Activated naive CD4-positive, alpha-beta T cell treated with anti-CD3 and anti-CD28 coated beads, Interleukin-2, amount 50 U/mL, for 72 hours (primary cell): ENCODE results near the gene COL11A1. TPM values are rescaled to one million over a fixed set of nuclear protein-coding genes. Genes with fewer than 3 reads are reported as not detected.
A peak's percentile ranks its signal among the peaks of the same experiment; 100 is the strongest.
"Not testable (repeated sequence)": the region's sequence is repeated elsewhere in the genome, so short reads cannot be mapped to it uniquely, and the experiment has no call there.

Source experiments
- ATAC-seq, 2 donors: fragments of 150-1000 bp; cut with Tn5 transposase; 2 replicates each; pipeline ENCODE4 v1.10.0; 2021; ENCODE audit warnings: mild to moderate bottlenecking in 2 of 2, moderate library complexity in 2 of 2
- DNase-seq, 2 donors: peaks; one replicate each; pipeline ENCODE4 v3.0.0; 2021 to 2022; ENCODE audit warnings: low spot score in 2 of 2
- H3K27ac Mint-ChIP-seq, 2 donors: one replicate each; pipeline ENCODE4 v1.8.0; 2022; ENCODE audit warnings: mild to moderate bottlenecking in 2 of 2, mixed read lengths in 2 of 2
- H3K36me3 Mint-ChIP-seq, 2 donors: one replicate each; pipeline ENCODE4 v1.8.0; 2022; ENCODE audit warnings: mixed read lengths in 2 of 2
- H3K9me3 Mint-ChIP-seq, 2 donors: one replicate each; pipeline ENCODE4 v1.8.0; 2022; ENCODE audit warnings: mixed read lengths in 2 of 2
- total RNA-seq, 2 donors: library from RNA; stranded (reverse); gene quantifications; one replicate each; pipeline ENCODE4 v1.2.3, GENCODE V29; 2022

COL11A1 gene
- total RNA-seq, 2 donors from 2014 or later, result not detected

DNA sequence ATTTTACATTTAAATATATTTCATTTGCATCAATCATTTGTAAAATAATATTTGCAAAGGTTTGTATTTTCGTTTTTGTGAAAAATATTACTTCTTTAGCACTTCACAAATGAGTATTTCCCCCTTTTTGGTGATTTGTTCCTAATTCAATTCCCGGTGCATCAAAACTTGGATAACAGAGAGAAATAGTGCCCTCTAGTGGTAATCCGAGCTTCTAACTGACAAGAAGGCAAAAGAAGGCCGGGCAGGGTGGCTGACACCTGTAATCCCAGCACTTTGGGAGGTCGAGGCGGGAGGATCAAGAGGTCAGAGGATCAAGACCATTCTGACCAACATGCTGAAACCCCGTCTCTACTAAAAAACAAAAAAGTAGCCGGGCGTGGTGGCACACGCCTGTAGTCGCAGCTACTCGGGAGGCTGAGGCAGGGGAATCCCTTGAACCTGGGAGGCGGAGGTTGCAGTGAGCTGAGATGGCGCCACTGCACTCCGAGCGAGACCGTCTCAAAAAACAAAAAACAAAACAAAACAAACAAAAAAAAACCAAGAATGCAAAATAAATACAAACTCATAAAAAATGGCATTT lies 137.7 kb downstream of the COL11A1 start:
- no peak overlapping the region for H3K27ac Mint-ChIP-seq
- ATAC-seq (no peak), DNase-seq (peak in 1 of 2 donors; percentile 17)
- H3K36me3 Mint-ChIP-seq, result no peaks in the 10 kb centered on the region
- H3K9me3 Mint-ChIP-seq, result no peaks in the 10 kb centered on the region

DNA sequence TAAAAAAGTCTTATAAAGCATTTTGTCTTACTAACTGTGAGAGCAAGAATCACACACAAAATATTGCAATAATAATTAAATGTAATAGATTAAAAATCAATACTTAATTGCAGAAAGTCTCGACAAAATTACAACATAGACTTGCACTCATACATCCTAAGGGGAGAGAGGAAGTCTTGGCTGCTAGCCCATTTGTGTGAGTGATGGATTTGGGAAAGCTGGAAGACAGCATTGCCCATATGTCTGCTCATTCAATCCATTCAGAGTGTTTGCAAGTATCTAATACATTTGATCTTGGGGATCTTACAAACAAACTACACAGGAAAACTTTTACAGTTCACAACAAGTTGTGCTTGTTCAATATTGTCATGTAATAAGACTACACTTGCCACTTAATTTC lies 140.5 kb downstream of the COL11A1 start:
- H3K9me3 Mint-ChIP-seq, result no peaks in the 10 kb centered on the region
- no peaks in the 10 kb centered on the region for H3K36me3 Mint-ChIP-seq
- H3K27ac Mint-ChIP-seq, result no peak overlapping the region
- DNase-seq, result no peak
- no peak for ATAC-seq

DNA sequence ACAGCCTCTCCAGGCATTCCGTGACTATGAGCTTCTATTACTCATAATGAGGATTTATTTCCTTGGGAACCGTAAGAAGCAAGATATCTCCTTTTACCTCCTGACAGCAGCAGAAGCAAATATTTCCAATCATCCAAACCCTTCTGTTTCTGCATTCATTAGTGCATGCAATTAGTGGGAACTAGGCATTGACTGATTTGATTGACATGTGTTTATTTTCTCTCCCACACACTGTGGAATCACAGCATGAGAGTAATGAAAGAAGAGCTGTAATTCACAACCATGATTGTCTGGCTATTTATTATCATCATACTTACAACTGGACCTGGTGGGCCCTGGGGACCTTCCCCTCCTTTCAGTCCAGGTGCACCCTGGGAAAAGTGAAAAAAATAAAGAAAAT lies 146.8 kb downstream of the COL11A1 start:
- H3K36me3 Mint-ChIP-seq, result no peaks in the 10 kb centered on the region
- no peak for ATAC-seq

DNA sequence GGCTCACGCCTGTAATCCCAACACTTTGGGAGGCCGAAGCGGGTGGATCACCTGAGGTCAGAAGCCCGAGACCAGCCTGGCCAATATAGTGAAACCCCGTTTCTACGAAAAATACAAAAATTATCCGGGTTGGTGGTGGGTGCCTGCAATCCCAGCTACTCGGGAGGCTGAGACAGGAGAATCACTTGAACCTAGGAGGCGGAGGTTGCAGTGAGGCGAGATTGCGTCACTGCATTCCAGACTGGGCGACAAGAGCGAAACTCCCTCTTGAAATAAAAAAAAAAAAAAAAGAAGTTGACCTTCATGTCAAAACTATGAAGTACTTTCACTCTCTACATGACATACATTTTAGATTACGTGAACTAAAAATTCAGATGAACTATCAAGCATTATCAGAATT lies 153.7 kb downstream of the COL11A1 start:
- no peak for ATAC-seq
- no peak overlapping the region for H3K27ac Mint-ChIP-seq
- no peak for DNase-seq
- H3K9me3 Mint-ChIP-seq, result peaks cover 0 to 7% of the 10 kb centered on the region in 2 donors
- H3K36me3 Mint-ChIP-seq, result no peaks in the 10 kb centered on the region

More for the DNA sequence above, 146.8 kb downstream of the COL11A1 start:
- DNase-seq, result no peak
- Mint-ChIP-seq H3K9me3 (peaks cover 0 to 4% of the 10 kb centered on the region in 2 donors), H3K27ac (no peak overlapping the region)

DNA sequence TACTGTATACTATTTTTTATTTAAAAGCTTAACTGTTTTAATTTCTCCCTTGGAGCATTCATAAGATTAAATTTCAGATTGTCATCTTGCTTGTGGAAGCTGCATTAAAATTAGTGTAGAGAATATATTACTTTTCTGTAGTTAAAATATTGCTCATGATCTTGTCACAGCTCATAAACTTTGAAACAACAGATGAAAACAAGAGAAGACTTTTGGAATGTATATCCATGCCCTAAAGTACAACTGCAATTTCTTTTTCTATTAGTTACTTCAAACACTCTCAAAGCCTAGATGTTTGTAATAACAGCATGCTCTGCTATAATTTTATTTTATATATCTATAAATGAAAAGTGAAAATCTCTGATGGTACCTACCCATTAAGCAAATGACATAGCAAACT lies 155.9 kb downstream of the COL11A1 start:
- no peaks in the 10 kb centered on the region for H3K36me3 Mint-ChIP-seq
- no peak for ATAC-seq
- H3K9me3 Mint-ChIP-seq, result peaks cover 0 to 3% of the 10 kb centered on the region in 2 donors
- DNase-seq, result no peak
- no peak overlapping the region for H3K27ac Mint-ChIP-seq

DNA sequence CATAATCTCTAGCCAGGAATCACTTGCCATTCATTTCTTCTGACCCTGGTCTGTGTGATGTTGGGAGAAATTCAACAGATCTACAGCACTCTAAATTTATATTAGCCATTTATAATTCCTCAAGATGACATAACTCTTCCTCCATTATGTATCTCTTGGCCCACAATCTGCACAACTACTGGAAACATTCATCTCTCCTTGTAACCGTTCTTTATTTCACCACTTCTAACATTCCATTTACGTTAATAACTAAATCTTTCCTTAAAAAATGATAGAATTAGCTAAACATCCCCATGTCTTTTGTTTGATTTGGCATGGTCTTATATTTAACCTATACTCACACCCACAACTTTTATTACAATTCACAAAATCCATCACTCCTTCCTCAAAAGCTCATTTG lies 166.0 kb downstream of the COL11A1 start:
- no peak for DNase-seq
- ATAC-seq, result no peak
- Mint-ChIP-seq H3K27ac (peak overlapping the region in 1 of 2 donors; percentile 24), H3K36me3 (no peaks in the 10 kb centered on the region), H3K9me3 (peaks cover 3 to 4% of the 10 kb centered on the region in 2 donors)

DNA sequence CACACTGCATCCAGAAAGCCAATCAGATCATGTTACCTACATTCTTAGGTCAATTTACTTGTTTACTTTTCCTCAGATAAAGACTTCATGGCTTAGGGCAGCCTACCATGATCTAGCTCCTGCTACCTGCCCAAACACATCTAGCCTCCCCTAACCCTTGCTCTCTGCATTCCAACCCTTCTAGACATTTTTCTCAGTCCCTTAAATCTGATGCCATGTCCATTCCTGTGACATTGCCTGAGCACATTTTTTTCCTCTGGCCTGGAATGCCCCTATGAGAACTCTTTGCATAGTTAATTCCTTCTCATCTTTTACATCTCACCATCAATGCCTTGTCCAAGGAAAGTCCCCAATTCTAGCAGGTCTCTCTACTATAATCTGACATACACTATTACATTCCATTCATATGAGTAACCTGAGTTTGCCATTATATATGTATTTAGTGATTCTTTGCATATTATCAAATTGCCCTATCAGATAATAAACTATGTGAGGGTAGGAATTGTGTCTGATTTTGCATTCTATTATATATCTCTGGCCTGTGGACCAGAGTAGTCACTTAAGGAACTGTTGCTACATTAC lies 166.9 kb downstream of the COL11A1 start:
- Mint-ChIP-seq H3K36me3 (no peaks in the 10 kb centered on the region), H3K27ac (no peak overlapping the region), H3K9me3 (peaks cover 3 to 4% of the 10 kb centered on the region in 2 donors)
- ATAC-seq (no peak), DNase-seq (no peak)

DNA sequence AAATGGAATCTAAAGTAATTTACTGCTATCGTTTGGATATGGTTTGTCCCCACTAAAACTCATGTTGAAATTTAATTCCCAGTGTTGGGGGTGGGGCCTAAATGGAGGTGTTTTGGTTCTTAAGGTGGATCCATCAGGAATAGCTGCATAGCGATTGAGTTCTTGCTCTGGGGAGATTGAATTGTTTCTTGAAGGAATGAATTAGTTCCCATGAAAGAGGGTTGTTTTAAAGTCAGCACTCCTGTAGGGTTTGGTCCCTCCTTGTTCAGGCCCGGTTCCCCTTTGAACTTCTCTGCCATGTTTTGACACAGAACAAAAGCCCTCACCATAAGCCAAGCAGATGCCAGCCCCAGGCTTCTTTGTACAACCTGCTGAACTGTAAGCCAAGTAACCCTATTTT lies 170.9 kb downstream of the COL11A1 start:
- no peak for ATAC-seq
- H3K27ac Mint-ChIP-seq, result no peak overlapping the region
- H3K36me3 Mint-ChIP-seq, result no peaks in the 10 kb centered on the region
- H3K9me3 Mint-ChIP-seq, result peaks cover 0 to 6% of the 10 kb centered on the region in 2 donors
- DNase-seq, result no peak

DNA sequence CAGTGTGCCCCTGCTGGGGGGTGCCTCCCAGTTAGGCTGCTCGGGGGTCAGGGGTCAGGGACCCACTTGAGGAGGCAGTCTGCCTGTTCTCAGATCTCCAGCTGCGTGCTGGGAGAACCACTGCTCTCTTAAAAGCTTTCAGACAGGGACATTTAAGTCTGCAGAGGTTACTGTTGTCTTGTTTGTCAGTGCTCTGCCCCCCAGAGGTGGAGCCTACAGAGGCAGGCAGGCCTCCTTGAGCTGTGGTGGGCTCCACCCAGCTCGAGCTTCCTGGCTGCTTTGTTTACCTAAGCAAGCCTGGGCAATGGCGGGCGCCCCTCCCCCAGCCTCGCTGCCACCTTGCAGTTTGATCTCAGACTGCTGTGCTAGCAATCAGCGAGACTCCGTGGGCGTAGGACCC lies 175.0 kb downstream of the COL11A1 start:
- not testable (repeated sequence) for DNase-seq, ATAC-seq, H3K36me3 Mint-ChIP-seq, H3K27ac Mint-ChIP-seq, H3K9me3 Mint-ChIP-seq

DNA sequence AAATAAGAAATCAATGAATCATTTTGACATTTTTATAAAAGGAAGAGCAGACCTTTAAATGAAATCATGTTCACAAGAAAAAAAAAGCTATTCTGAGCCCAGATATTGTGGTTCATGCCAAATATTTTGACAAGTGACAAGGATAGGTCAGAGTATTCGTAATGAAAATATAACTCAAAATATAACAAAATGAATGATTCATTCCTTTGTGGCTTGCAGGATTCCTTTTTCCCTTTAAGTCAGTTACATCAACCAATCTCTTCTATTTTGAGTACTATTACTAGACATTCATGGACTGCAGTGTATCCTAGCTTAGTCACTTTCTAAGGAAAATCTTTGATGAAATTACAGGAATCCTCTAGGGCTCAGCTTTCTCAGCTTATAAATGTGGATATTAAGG lies 188.7 kb downstream of the COL11A1 start:
- ATAC-seq, result no peak
- no peaks in the 10 kb centered on the region for H3K36me3 Mint-ChIP-seq
- DNase-seq, result no peak
- H3K9me3 Mint-ChIP-seq, result peaks cover 0 to 4% of the 10 kb centered on the region in 2 donors
- no peak overlapping the region for H3K27ac Mint-ChIP-seq

DNA sequence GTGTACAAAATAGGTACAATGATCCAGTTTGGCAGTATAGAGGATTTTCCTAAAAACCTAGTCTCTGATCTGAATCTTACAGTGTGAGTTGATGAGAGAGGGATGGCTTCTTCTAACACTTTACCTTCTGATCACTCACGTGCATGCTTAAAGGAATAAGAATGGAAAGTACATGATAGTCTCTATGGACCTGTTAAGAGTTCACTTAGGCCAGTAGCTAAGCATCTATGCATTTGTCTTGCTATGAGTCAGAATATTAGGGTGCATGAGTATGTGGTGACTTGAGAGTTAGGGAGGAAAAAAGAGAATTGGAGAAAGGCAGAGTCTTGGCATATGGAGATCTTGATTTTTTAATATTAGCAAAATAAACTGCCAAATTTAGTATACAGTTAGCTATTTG lies 206.3 kb downstream of the COL11A1 start:
- DNase-seq (no peak), ATAC-seq (no peak)
- no peaks in the 10 kb centered on the region for H3K36me3 Mint-ChIP-seq
- H3K27ac Mint-ChIP-seq, result no peak overlapping the region
- no peaks in the 10 kb centered on the region for H3K9me3 Mint-ChIP-seq

DNA sequence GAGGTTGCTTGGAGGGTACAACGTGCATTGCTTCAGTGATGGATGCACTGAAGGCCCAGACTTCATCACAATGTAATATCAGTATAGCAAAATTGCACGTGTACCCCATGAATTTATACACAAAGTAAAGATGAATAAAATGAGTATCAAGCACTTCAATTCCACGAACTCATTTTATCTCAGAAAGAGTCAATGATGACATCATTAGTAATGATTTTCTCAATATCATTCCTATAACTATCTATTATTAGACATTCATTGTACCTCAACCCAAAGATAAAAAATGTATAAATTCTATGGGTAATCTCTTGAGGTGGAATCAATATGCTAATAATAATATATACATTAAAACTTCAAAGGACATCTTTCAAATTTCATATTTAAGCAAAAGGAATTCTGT lies 208.4 kb downstream of the COL11A1 start:
- DNase-seq (no peak), ATAC-seq (no peak)
- H3K36me3 Mint-ChIP-seq, result no peaks in the 10 kb centered on the region
- H3K9me3 Mint-ChIP-seq, result no peaks in the 10 kb centered on the region
- no peak overlapping the region for H3K27ac Mint-ChIP-seq

DNA sequence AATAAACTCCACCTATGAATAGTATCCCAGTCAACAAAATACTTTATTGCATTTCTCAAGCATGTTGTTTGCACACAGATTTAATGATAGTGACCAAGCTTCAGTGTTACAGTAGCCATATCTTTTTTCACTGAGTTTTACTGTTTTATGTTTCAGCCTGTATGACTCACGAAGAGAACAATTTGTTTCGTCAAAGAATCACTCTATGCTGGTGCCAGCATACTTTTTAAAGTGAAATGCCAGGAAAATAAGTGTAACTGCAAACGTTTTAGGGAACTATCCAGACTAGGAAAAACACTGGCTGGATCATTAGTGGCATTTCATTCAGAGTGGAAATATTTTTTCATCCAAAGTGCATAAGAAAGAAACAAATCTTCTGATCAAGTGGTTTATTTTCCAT lies 210.8 kb downstream of the COL11A1 start:
- ATAC-seq (no peak), DNase-seq (no peak)
- no peak overlapping the region for H3K27ac Mint-ChIP-seq
- H3K9me3 Mint-ChIP-seq, result no peaks in the 10 kb centered on the region
- no peaks in the 10 kb centered on the region for H3K36me3 Mint-ChIP-seq

DNA sequence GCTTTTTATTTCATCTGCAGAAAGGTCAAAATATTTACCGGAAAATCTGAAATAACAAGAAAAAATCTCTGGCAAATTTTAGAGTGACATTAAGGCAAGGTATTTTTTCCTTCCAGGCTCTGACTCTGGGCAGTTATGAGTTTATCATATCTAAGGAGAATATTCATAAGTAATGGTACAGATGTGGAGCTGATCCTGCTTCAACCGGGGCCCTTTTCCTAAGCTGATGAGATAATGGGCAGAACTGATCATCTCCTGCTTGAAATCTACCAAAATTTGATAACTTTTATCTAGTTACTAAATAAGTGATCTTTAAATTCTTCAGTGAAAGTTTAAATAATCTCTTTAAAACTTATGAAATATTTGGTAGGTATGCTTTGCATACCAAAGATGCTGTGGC lies 211.6 kb downstream of the COL11A1 start:
- no peaks in the 10 kb centered on the region for H3K36me3 Mint-ChIP-seq
- H3K9me3 Mint-ChIP-seq, result no peaks in the 10 kb centered on the region
- ATAC-seq, result no peak

DNA sequence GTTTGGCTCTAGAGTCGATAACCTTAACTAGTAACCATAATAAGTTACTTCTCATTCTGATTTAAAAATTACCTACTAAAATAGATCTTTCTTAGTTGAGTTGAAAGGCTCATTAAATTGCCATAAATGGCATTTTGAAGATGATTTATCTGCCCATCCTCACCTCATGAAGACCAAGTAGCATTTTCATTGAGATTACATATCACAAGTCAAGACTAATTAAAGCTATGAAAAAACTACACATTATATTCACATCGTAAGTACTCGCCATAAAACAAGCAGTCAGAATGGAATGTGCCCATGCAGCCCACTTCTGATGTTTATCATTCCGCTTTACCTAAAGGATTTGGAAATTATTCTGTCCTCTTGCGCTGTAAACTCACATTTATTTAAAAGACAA lies 212.0 kb downstream of the COL11A1 start:
- H3K27ac Mint-ChIP-seq, result no peak overlapping the region
- no peak for DNase-seq
- no peak for ATAC-seq
- no peaks in the 10 kb centered on the region for H3K9me3 Mint-ChIP-seq
- no peaks in the 10 kb centered on the region for H3K36me3 Mint-ChIP-seq

More for the DNA sequence above, 211.6 kb downstream of the COL11A1 start:
- no peak for DNase-seq
- H3K27ac Mint-ChIP-seq, result no peak overlapping the region

DNA sequence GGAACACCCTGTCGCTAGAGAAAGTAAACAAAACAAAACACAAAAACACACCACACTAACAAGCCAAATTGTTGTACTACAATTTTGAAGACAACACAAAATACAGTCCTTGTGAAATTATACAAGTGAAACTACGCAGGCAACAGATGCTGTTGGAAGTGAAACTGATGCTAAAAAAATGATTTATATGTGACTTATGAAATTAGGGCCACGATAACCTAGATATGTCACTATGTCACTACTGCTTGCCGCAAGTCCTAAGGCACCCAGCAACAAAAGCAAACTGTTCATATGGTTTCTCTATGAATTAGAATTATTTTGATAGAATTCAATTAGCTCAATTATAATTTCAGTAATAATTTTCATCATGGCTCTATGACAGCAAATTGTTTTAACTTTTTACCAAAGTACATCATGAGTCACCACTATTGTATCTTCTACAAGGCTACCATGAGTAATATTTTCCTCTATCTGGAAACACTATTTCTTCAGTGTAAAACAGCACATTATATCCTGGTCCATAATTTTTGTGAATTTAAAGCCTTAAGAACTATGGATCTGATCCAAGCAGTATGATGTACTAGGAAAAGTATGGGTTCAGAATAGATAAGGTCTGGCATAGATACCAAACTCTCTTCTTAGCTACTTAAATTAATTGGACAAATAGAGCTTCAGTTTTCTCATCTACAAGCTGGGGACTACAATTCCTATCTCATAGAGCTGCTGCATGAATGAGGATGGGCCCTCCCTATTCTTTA lies 216.3 kb downstream of the COL11A1 start:
- no peaks in the 10 kb centered on the region for H3K36me3 Mint-ChIP-seq
- DNase-seq (no peak), ATAC-seq (no peak)
- no peak overlapping the region for H3K27ac Mint-ChIP-seq
- H3K9me3 Mint-ChIP-seq, result no peaks in the 10 kb centered on the region

DNA sequence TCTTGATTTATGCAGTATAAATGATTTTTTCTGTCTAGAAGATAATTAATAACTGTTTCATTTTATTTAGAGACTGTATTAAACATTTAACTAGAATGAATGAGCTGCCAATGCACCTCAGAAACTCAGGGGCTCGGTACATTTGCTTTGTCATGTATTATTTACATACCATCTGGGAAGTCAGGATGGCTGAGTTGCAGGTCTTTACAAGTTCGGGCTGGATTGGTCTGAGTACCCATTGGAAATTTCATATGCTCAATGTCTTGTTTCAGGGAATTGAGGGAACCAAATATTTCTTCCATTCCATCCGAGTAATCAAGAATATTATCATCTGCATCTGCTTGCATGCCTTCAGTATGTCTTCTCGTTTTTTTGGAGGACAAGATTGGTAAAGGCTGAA lies 221.7 kb downstream of the COL11A1 start:
- DNase-seq (no peak), ATAC-seq (no peak)
- Mint-ChIP-seq H3K36me3 (no peaks in the 10 kb centered on the region), H3K9me3 (no peaks in the 10 kb centered on the region), H3K27ac (no peak overlapping the region)

DNA sequence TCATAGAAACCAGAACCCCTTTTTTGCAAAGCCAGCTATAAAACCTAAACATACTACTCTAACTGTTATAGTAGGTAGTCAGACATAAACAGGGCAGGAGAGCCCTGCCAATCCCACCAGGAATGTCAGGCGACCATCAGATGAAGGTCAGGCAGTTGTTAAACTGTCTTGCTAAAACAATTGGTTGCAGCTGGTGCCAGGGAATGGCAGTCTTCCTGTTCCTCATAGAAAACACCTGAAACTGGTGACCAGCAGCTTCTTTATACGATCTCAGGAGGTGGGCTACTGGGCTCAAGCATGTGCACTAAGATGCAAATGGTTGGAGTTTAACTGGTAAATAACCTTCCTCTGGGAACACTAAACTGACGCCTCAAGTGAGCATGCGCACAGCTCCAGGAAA lies 224.1 kb downstream of the COL11A1 start:
- no peak overlapping the region for H3K27ac Mint-ChIP-seq
- no peaks in the 10 kb centered on the region for H3K9me3 Mint-ChIP-seq
- no peak for ATAC-seq
- H3K36me3 Mint-ChIP-seq, result no peaks in the 10 kb centered on the region
- DNase-seq, result no peak
